Subcutaneous adipose tissue (tissue), 4 donors: ENCODE results near the gene CLEC2D. TPM values are rescaled to one million over a fixed set of nuclear protein-coding genes. Genes with fewer than 3 reads are reported as not detected.

Source experiments
- CTCF ChIP-seq: fragments of 450-650 bp; IDR thresholded peaks from one replicate; pipeline ENCODE4 v1.5.1; 2016; ENCODE audit warnings: low read depth, mild to moderate bottlenecking, control low read depth, antibody characterized with exemption, moderate library complexity
- total RNA-seq, 4 donors: library from RNA; depleted of rRNA; stranded (reverse); fragments of >200 nt; gene quantifications; one replicate each; pipeline ENCODE4 v1.1.0, GENCODE V29; 2016

Gene CLEC2D
- total RNA-seq: 10 to 100 TPM; 16.0 to 23.8 (median 18.7) TPM

- TF ChIP-seq CTCF: no peak
Observed at GRCh38 chr12:9669534-9669933, at the start of gene CLEC2D. CLEC2D (plus strand) TSS chr12:9669713; CDS start chr12:9669735, 22 bp downstream.

- no peak for TF ChIP-seq CTCF
Observed at GRCh38 chr12:9625019-9625418, 44.5 kb upstream of the CLEC2D start.

GRCh38 chr12:9626291-9626690 lies 43.2 kb upstream of the CLEC2D start:
- TF ChIP-seq CTCF: no peak

GRCh38 chr12:9626821-9627220 lies 42.7 kb upstream of the CLEC2D start:
- no peak for TF ChIP-seq CTCF

GRCh38 chr12:9632766-9633165 lies 36.7 kb upstream of the CLEC2D start:
- TF ChIP-seq CTCF: no peak

- TF ChIP-seq CTCF: no peak
Observed at GRCh38 chr12:9634177-9634803, 35.2 kb upstream of the CLEC2D start.

- no peak for TF ChIP-seq CTCF
Observed at GRCh38 chr12:9634969-9635754, 34.4 kb upstream of the CLEC2D start.
